Heart left ventricle (tissue), 13 donors: Measurements from ENCODE around the gene DAP.

Experiments used
- CTCF ChIP-seq, 12 donors: fragments of 200-600 bp; sonication (generic) in 4 of 12; IDR thresholded peaks; one replicate each; pipeline versions ENCODE4 v1.5.0 to v1.8.0; 2018 to 2022; ENCODE audit warnings: antibody characterized with exemption in 12 of 12, mild to moderate bottlenecking in 5 of 12
- POLR2A ChIP-seq, 2 donors: fragments of 450-650 bp; IDR thresholded peaks; one replicate each; pipeline ENCODE4 v1.6.1; 2017; ENCODE audit warnings: antibody characterized with exemption in 2 of 2, mild to moderate bottlenecking in 2 of 2, moderate library complexity in 2 of 2
- donor health status: ischemic (EF 13 %, LVEDD 7.1; RV severe dilation, severe dysfunction).
- donor health status: DM: no; HTN: yes; CAD: no.
- donor health status: DM: no; HTN: no; CAD: no.
- donor health status: ischemic (EF 25% LVEDD 6.9; RV normal size, moderate dysfunction).
- donor health status: ischemic (EF 25% LVEDD 5.7; RV mildly dilated, moderate dysfunction).
- donor health status: ischemic (EF 35%, LVEDD 5.7; RV mildly dilated, moderate dysfunction).
- donor health status: nonischemic (EF 11% LVEDD 7.7; RV severe dilation, severe dysfunction).
- donor health status: DM: yes; HTN: yes; CAD: no.
- donor health status: PGD.
- donor health status: ischemic (EF 29% LVEDD 5.4; RV normal size, mild dysfunction).
- donor health status: nonischemic (EF 23%, LVEDD 6.1; RV moderate dilation, normal function).

- TF ChIP-seq CTCF (IDR thresholded peaks at IDR 0.05) (no peak), POLR2A (IDR thresholded peaks at IDR 0.05) (no peak)
Measured at GRCh38 chr5:10741661-10742060, 19.4 kb downstream of the DAP start.
